Fibroblast of pulmonary artery (primary cell): ENCODE data around the gene DENND2A.

ENCODE experiments used
- DNase-seq: peaks from one replicate; pipeline ENCODE4 v3.0.0-alpha.2; 2010; ENCODE audit warnings: low read depth
- H3K4me3 ChIP-seq: replicated peaks from 2 replicates; pipeline ENCODE4 v1.5.1; 2011; ENCODE audit warnings: low read depth, mild to moderate bottlenecking, control low read depth, low read length, moderate library complexity
- CTCF ChIP-seq: IDR thresholded peaks from 2 replicates; pipeline ENCODE4 v1.5.1; 2011; ENCODE audit warnings: mild to moderate bottlenecking, control low read depth, low read length, inconsistent platforms; ENCODE audit errors: missing control alignments

DENND2A gene

DNA sequence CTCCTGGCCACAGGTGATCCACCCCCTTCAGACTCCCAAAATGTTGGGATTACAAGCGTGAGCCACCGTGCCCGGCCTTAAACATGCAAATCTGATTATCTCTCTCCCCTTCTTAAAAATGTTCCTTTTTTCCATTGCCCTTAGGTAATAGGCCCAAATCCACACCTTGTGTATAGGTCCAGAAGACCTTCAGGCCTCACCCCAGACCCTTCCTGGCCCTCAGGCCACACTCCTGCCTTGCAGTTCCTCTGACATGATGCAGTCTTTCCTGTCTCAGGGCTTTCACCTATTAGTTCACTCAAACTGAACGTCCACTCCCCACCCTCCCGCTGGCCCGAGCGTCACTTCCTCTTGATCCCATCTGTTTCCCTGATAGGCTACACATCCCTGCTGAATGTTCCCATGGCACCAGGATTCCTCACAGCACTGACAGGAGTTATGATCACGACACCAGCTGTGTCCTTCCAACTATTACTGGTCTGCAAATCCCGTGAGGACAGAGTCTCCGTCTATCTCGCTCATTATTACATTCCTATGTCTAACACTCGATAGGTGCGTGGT, 46.4 kb downstream of the DENND2A start:
- TF ChIP-seq CTCF, result no peak
- DNase-seq, result no peak
- H3K4me3 ChIP-seq, result no peak overlapping the region

DNA sequence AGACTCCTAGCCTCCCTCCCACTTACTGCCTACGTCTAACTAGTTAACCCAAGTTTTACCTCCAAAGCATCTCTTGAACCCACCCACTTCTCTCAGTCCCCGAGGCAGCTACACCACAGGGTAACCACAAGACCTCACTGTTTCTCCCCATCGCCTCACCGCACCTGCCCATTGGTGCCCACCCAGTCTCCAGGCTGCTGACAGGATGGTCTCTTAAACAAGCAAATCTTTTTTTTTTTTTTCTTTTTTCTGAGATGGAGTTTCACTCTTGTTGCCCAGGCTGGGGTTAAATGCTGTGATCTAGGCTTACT, 47.0 kb downstream of the DENND2A start:
- H3K4me3 ChIP-seq, result no peak overlapping the region
- no peak for DNase-seq
- no peak for TF ChIP-seq CTCF

DNA sequence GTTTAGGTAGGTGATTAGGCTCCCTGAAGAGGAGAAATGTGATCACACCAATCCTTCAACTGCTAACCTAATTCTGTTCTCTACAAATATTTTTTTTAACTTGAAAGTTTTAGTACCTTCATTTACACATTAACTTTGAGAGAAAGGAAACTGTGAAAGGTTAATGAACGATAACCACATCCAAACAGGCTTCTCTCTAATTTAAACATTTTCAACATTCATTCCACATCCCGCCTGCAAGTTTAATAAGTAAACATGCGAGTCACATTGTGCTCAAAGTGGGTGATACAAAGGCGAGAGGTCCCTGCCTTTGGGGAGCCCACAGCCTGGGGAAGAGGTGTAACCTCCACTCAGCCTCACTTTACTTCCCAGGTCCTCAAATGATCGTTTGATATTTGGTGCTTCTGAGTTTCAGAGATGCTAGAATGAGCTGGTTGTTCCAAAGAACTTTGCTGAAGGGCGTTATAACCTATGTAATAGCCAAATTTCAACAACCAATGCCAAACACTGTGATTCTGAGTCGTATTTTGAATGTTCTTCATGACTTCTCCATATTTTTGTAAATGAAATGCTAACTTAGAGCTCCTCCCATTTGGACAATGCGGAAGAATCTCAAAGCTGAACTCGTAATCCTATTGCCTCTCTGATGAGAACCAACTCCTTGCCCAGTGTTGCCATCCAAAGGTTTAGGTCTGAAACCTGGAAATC, 47.5 kb downstream of the DENND2A start:
- DNase-seq, result no peak
- no peak overlapping the region for H3K4me3 ChIP-seq
- TF ChIP-seq CTCF, result no peak

DNA sequence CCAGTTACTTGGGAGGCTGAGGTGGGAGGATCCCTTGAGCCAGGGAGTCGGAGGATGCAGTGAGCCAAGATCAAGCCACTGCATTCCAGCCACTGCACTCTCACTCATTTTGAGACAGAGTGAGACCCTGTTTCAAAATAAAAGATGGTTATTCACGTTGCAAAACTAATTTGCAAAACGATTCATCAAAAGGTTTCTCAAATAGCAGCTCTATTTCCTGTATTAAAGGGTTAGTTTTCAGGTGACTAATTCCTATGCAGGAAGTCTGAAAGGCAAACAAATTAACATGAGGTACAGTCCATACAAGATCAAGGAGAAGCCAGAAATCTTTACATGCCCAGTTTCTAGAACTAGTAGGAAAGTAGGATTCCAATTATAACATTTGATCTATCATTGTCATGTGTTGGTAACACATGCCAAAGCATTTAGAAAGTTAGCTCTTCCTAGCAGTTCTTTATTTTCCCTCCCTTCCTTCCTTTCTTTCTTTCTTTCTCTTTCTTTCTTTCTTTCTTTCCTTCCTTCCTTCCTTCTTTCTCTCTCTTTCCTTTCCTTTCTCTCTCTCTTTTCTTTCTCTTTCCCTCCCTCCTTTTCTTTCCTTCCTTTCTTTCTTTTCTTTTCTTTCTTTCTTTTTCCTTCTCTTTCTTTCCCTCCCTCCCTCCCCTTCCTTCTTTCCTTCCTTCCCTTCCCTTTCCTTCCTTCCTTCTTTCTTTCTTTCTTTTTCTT, 49.3 kb downstream of the DENND2A start:
- DNase-seq, result no peak
- no peak overlapping the region for H3K4me3 ChIP-seq
- TF ChIP-seq CTCF, result no peak

GRCh38 chr7:140587243-140587642, 53.4 kb downstream of the DENND2A start:
- no peak for DNase-seq
- no peak for TF ChIP-seq CTCF
- H3K4me3 ChIP-seq, result no peak overlapping the region

- H3K4me3 ChIP-seq, result no peak overlapping the region
- no peak for DNase-seq
- TF ChIP-seq CTCF, result no peak
Measured at GRCh38 chr7:140586516-140586915, 54.1 kb downstream of the DENND2A start.
